ENCODE results near the gene SLC4A2. TPM values are rescaled to one million over a fixed set of nuclear protein-coding genes. Genes with fewer than 3 reads are reported as not detected.

Gene SLC4A2
- total RNA-seq, 1 donor from 2014 or later = 182 TPM

DNA sequence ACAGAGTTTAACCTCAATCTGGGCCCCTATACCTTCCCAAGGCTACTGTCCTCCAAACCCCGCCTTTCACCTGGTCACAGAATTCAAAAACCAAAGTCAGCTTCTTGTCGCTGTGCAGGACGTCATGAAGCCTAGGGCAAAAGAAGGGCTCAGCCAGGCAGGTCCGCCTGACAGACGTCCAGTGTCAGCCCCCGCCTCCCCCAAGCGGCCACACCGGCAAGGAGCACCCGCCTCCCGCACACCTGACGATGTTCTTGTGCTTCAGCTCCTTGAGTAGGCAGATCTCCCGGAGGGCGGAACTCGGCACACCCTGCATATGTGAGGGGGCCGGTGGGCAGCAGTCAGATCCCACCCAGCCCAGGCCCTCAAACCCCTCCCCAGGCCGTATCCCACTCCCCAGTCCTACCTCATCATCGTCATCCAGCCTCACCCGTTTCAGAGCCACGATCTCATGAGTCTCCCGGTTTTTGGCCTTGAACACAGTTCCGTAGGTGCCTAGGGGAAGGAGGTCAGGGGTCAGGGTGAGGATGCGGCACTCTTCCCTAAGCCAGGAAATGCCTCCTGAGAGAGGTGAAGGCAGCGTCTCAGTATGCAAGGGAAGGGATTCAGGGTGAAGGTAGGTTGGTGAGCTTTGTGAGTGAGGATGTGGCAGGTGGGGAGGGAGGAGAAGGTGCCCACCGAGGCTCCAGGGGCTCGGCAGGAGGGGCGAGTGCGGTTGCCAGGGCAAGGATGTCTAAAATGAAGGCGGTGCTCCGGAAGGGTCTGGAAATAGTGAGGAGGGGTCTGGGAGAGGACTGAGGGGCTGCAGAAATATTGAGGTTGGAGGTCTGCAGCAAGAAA, 2.5 kb upstream of the SLC4A2 start:
- Histone ChIP-seq H3K4me1 (peaks cover 41% of the 10 kb centered on the region), H3K27me3 (ENCODE audit: low read depth) (peaks cover 2% of the 10 kb centered on the region), H3K36me3 (peaks cover 2% of the 10 kb centered on the region), H3K27ac (no peak overlapping the region), H3K4me3 (peak overlapping the region; percentile 72), H3K9me3 (no peaks in the 10 kb centered on the region)
- ATAC-seq (no peak), DNase-seq (no peak)
- intact Hi-C loops (cut with DNase I) = no loop called here
- TF ChIP-seq, protein P1, sequence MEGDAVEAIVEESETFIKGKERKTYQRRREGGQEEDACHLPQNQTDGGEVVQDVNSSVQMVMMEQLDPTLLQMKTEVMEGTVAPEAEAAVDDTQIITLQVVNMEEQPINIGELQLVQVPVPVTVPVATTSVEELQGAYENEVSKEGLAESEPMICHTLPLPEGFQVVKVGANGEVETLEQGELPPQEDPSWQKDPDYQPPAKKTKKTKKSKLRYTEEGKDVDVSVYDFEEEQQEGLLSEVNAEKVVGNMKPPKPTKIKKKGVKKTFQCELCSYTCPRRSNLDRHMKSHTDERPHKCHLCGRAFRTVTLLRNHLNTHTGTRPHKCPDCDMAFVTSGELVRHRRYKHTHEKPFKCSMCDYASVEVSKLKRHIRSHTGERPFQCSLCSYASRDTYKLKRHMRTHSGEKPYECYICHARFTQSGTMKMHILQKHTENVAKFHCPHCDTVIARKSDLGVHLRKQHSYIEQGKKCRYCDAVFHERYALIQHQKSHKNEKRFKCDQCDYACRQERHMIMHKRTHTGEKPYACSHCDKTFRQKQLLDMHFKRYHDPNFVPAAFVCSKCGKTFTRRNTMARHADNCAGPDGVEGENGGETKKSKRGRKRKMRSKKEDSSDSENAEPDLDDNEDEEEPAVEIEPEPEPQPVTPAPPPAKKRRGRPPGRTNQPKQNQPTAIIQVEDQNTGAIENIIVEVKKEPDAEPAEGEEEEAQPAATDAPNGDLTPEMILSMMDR (IDR thresholded peaks at IDR 0.05) = no peak

DNA sequence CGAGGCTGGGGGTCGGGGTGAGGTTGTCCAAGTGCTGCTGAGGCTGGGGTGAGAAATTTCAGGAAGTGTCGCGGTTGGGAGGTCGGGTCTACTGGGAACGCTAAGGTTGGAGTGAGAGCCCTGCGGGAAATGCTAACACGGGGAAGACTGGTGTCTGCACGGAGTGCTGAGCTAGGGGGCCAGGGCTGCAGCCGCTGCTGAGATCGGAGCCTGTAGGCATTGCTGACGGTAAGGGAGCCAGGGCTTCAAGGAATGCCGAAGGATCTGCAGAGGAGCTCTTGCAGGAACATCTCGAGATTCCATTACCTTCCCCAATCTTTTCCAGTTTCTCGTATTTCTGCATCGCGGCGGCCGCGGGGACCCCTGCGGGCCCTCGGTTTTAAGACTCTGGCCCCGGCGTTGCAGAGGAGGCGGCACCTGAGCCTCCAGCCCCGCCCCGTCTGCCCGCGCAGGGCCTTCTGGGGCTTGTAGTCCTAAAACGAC, 1.8 kb upstream of the SLC4A2 start, which contains the start of gene CDK5:
CDK5 (minus strand) TSS at position 392 of the 483 bp plus-strand sequence; CDS start at position 343, 49 bp downstream.
- H3K4me1 ChIP-seq = peaks cover 48% of the 10 kb centered on the region
- H3K9me3 ChIP-seq = no peaks in the 10 kb centered on the region
- H3K27me3 ChIP-seq (ENCODE audit: low read depth) = no peaks in the 10 kb centered on the region
- peak within 1 kb of the TSS; percentile 72 for H3K4me3 ChIP-seq
- H3K36me3 ChIP-seq = peaks cover 9% of the 10 kb centered on the region
- peak within 1 kb of the TSS; percentile 97 for H3K27ac ChIP-seq
- intact Hi-C loops (cut with DNase I) = no loop called here
- peak; percentile 66 for DNase-seq
- TF ChIP-seq, protein P1 (IDR thresholded peaks at IDR 0.05) = no peak
- no peak for ATAC-seq

DNA sequence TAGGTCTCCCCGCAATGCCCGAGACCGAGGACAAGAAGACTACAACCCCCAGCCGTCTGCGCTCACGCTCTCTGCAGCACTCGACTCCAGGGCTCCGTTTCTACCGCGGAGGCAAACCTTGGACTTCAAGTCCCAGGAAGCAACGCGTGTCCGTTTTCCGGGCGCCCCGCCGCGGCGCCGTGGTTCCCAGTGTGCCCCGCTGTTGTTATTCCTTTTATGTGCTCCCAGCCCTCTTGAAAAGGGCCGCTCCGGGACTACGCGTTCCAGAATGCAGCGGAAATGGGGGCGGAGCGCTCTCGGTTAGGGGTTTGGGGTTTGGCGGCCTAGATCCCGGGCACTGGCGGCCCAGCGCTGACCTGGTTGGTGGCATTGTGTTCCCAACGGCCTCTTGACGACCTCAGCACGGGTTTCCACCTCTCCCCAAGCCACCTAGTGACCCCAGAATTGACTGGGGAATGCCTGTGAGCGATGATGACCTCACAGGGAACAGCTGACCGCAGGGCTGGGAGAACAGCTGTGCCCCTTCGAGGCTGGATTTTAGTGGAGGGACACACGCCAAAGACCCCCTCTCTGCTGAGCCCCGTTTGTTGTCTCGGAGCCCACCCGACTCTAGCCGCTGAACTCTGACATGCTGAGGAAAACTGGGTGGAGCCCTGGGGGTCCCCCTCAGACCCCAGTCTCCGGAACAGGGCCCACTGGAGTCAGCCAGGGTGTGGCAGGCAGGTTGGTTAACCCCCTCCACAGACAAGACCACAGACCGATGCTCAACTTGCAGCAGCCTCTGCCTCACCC, 1.2 kb upstream of the SLC4A2 start:
- peaks cover 48% of the 10 kb centered on the region for H3K4me1 ChIP-seq
- intact Hi-C loops (cut with DNase I) = no loop called here
- no peaks in the 10 kb centered on the region for H3K27me3 ChIP-seq (ENCODE audit: low read depth)
- ATAC-seq (peak; percentile 88 to 92), DNase-seq (peak; percentile 99)
- H3K9me3 ChIP-seq = no peaks in the 10 kb centered on the region
- peak overlapping the region; percentile 72 for H3K4me3 ChIP-seq
- H3K36me3 ChIP-seq = peaks cover 10% of the 10 kb centered on the region
- H3K27ac ChIP-seq = peak overlapping the region; percentile 97
- TF ChIP-seq, protein P1 (IDR thresholded peaks at IDR 0.05) = no peak

DNA sequence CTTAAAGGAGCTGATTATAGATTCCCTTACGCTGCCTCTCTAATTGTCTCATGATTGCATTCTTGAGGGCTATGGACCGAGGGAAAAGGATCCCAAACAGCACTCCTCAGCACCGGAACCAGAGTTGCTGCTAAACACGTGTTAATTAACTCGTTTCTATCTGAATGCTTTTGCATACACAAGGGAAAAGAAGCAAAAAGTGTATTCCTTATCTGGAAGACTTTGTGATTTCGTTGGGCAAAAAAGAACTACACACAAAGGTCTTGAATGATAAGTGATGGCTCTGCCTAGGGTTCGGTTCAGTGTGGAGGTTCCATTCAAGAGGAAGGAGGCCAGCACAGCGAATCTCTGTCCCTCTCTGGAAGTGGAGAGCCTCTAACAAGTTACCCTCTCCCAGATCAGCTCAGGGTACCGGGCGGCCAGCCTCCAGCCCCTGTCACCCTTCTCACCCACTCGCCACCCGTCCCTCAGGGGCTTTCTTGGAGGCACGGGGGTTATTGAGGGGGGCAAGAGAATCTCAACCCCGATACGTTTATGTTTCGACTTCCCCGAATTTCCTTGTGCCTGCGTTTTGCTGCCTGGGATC, 515 bp upstream of the SLC4A2 start:
- Histone ChIP-seq H3K27me3 (ENCODE audit: low read depth) (no peaks in the 10 kb centered on the region), H3K36me3 (peaks cover 11% of the 10 kb centered on the region), H3K9me3 (no peaks in the 10 kb centered on the region), H3K4me1 (peaks cover 44% of the 10 kb centered on the region), H3K27ac (peak overlapping the region; percentile 97), H3K4me3 (peak overlapping the region; percentile 72)
- TF ChIP-seq, protein P1 (IDR thresholded peaks at IDR 0.05) = no peak
- intact Hi-C loops (cut with DNase I) = no loop called here
- DNase-seq (no peak), ATAC-seq (no peak)

DNA sequence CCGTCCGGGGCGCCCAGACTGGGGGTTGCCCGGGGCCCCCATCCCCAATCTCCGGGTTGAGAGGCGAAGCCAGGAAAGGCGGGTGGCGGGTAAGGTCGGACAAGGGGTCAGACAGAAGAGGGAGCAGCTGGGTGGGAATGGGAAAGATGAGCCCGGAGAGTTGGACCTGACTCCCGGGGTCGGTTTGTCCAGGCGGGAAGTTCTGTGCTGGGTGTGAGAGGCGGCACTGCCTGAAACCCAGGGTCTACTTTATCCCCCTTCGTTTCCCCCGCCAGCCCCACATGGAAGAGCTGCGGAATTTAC, 675 bp downstream of the SLC4A2 start:
- H3K27ac ChIP-seq = peak overlapping the region; percentile 97

More for the DNA sequence above, 675 bp downstream of the SLC4A2 start:
- ATAC-seq (no peak), DNase-seq (no peak)
- Histone ChIP-seq H3K9me3 (no peaks in the 10 kb centered on the region), H3K36me3 (peaks cover 23% of the 10 kb centered on the region), H3K27me3 (ENCODE audit: low read depth) (no peaks in the 10 kb centered on the region), H3K4me3 (peak overlapping the region; percentile 72), H3K4me1 (peaks cover 44% of the 10 kb centered on the region)
- TF ChIP-seq, protein P1 (IDR thresholded peaks at IDR 0.05) = no peak
- intact Hi-C loops (cut with DNase I) = no loop called here

All from lower lobe of right lung (tissue), 2 donors.